Activated T-cell treated with anti-CD3 and anti-CD28 coated beads, Interleukin-2, amount 50 U/mL, for 72 hours (primary cell): ENCODE data around the gene AP5B1. TPM values are rescaled to one million over a fixed set of nuclear protein-coding genes. Genes with fewer than 3 reads are reported as not detected.

Experiments used
- ATAC-seq, 2 donors: fragments of 150-1000 bp; cut with Tn5 transposase; replicated peaks in 1 of 2; 2 replicates each; pipeline ENCODE4 v1.10.0; 2021; ENCODE audit warnings: moderate library complexity in 2 of 2, mild to moderate bottlenecking in 1 of 2
- DNase-seq, 2 donors: peaks; one replicate each; pipeline ENCODE4 v3.0.0; 2021 to 2022; ENCODE audit warnings: mixed read lengths in 1 of 2
- H3K27ac Mint-ChIP-seq: one replicate; pipeline ENCODE4 v1.8.0; 2022; ENCODE audit warnings: mild to moderate bottlenecking, moderate library complexity, mixed read lengths
- H3K27me3 Mint-ChIP-seq: one replicate; pipeline ENCODE4 v1.8.0; 2022; ENCODE audit warnings: low read depth, mixed read lengths
- H3K36me3 Mint-ChIP-seq, 2 donors: one replicate each; pipeline ENCODE4 v1.8.0; 2022; ENCODE audit warnings: mixed read lengths in 2 of 2, mild to moderate bottlenecking in 1 of 2; ENCODE audit not compliant: insufficient read depth in 2 of 2
- H3K4me1 Mint-ChIP-seq: one replicate; pipeline ENCODE4 v1.8.0; 2022; ENCODE audit warnings: low read depth, mixed read lengths
- H3K4me3 Mint-ChIP-seq, 2 donors: one replicate each; pipeline ENCODE4 v1.8.0; 2022; ENCODE audit warnings: mild to moderate bottlenecking in 2 of 2, mixed read lengths in 2 of 2, moderate library complexity in 2 of 2
- H3K9me3 Mint-ChIP-seq, 2 donors: one replicate each; pipeline ENCODE4 v1.8.0; 2022; ENCODE audit warnings: mixed read lengths in 2 of 2
- total RNA-seq, 2 donors: library from RNA; stranded (reverse); gene quantifications; one replicate each; pipeline ENCODE4 v1.2.3, GENCODE V29; 2022

AP5B1 gene
- total RNA-seq, 2 donors from 2014 or later, result 20.0 to 22.4 TPM

- DNase-seq (no peak), ATAC-seq (no peak)
- Mint-ChIP-seq H3K27ac (no peak overlapping the region), H3K36me3 (no peaks in the 10 kb centered on the region), H3K4me3 (no peak overlapping the region), H3K27me3 (peaks cover 18% of the 10 kb centered on the region), H3K4me1 (peaks cover 5% of the 10 kb centered on the region), H3K9me3 (no peaks in the 10 kb centered on the region)
These were observed 14.1 kb upstream of the AP5B1 start for GRCh38 chr11:65794570-65795510.

- peaks cover 23% of the 10 kb centered on the region for H3K27me3 Mint-ChIP-seq
- H3K4me1 Mint-ChIP-seq, result peaks cover 5% of the 10 kb centered on the region
- H3K9me3 Mint-ChIP-seq, result no peaks in the 10 kb centered on the region
- no peak overlapping the region for H3K4me3 Mint-ChIP-seq
- H3K27ac Mint-ChIP-seq, result no peak overlapping the region
- ATAC-seq (no peak), DNase-seq (no peak)
- no peaks in the 10 kb centered on the region for H3K36me3 Mint-ChIP-seq
These were observed 13.0 kb upstream of the AP5B1 start for GRCh38 chr11:65793625-65794400.

DNA sequence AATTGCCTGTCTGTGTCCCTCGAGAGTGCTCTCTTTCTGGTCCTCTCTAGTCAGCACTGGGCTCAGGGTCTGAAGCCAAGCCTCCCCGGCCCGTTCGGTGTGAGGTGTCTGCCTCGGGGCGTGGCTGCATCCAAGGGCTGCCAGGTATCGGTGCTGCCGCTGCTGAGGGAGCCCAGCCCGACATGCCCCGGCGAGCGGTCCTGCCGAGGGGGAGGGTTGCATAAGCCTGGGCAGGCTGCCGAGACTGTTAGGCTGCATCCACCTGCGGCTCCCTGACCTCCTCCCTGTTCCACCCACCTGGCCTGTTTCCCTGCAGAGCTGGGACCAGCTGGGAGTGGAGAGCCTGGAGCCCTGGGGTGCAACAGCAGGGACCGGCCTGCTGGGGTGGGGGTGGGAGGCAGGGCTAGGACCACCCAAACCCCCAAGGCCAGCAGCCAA lies 12.4 kb upstream of the AP5B1 start:
- peaks cover 26% of the 10 kb centered on the region for H3K27me3 Mint-ChIP-seq
- ATAC-seq (no peak), DNase-seq (no peak)
- peaks cover 5% of the 10 kb centered on the region for H3K4me1 Mint-ChIP-seq
- no peaks in the 10 kb centered on the region for H3K36me3 Mint-ChIP-seq
- H3K27ac Mint-ChIP-seq, result no peak overlapping the region
- no peaks in the 10 kb centered on the region for H3K9me3 Mint-ChIP-seq
- H3K4me3 Mint-ChIP-seq, result no peak overlapping the region

- Mint-ChIP-seq H3K27ac (no peak overlapping the region), H3K4me1 (peaks cover 5% of the 10 kb centered on the region), H3K36me3 (no peaks in the 10 kb centered on the region), H3K9me3 (no peaks in the 10 kb centered on the region), H3K27me3 (peaks cover 31% of the 10 kb centered on the region), H3K4me3 (no peak overlapping the region)
- no peak for DNase-seq
- ATAC-seq, result no peak
These were observed 11.7 kb upstream of the AP5B1 start for GRCh38 chr11:65792456-65792855.

GRCh38 chr11:65791719-65792213 lies 11.0 kb upstream of the AP5B1 start:
- peak; percentile 71 to 75 for DNase-seq
- no peak overlapping the region for H3K4me3 Mint-ChIP-seq
- H3K36me3 Mint-ChIP-seq, result no peaks in the 10 kb centered on the region
- peak; percentile 92 to 97 for ATAC-seq
- H3K27ac Mint-ChIP-seq, result no peak overlapping the region
- peaks cover 31% of the 10 kb centered on the region for H3K27me3 Mint-ChIP-seq
- H3K4me1 Mint-ChIP-seq, result peaks cover 5% of the 10 kb centered on the region
- H3K9me3 Mint-ChIP-seq, result no peaks in the 10 kb centered on the region

- peaks cover 32% of the 10 kb centered on the region for H3K27me3 Mint-ChIP-seq
- H3K9me3 Mint-ChIP-seq, result no peaks in the 10 kb centered on the region
- H3K36me3 Mint-ChIP-seq, result no peaks in the 10 kb centered on the region
- H3K4me3 Mint-ChIP-seq, result no peak overlapping the region
- H3K4me1 Mint-ChIP-seq, result peaks cover 5% of the 10 kb centered on the region
- no peak overlapping the region for H3K27ac Mint-ChIP-seq
- ATAC-seq (peak in 1 of 2 donors; percentile 2), DNase-seq (no peak)
These were observed 10.3 kb upstream of the AP5B1 start for GRCh38 chr11:65790902-65791650.

DNA sequence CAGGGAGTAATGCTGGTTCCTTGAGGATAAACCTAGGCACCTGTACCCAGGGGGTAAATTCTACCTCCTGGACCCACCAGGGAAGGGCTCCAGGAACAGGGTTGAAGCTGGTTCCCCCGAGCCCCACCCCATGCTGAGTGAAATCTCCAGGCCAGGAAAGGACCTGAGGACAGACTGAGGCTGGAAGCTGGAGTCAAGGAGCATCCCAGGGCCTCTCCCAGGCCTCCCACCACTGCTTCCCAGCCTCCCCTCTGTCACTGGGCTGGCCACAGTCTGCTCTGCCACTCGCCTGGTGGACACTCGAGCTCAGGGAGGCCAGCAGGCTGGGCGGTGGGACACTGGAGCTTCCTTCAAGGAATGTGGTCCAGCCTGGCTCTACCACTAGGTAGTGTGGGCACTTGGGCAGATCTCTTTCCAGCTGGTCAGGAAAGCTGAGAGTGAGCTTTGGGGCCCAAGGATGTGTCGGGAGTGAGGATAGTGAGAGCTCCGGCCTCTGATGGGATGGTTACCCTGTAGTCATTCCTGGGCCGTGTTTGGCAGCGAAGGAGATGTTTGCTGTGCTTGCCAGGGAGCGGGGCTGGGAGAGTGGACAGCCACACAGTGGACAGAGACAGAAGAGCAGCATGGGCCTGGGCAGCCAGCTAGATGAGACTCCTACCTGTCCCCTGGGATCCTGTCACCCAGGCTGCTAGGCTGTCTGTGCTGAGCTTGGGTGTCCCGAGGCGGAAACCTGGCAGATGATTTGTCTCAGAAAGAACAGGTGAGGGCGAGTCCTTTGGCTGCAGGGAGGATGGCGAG lies 9.5 kb upstream of the AP5B1 start:
- H3K36me3 Mint-ChIP-seq, result peaks cover 0 to 2% of the 10 kb centered on the region in 2 donors
- no peaks in the 10 kb centered on the region for H3K9me3 Mint-ChIP-seq
- no peak overlapping the region for H3K27ac Mint-ChIP-seq
- ATAC-seq (no peak), DNase-seq (no peak)
- H3K4me3 Mint-ChIP-seq, result no peak overlapping the region
- peaks cover 12% of the 10 kb centered on the region for H3K4me1 Mint-ChIP-seq
- H3K27me3 Mint-ChIP-seq, result peaks cover 39% of the 10 kb centered on the region

DNA sequence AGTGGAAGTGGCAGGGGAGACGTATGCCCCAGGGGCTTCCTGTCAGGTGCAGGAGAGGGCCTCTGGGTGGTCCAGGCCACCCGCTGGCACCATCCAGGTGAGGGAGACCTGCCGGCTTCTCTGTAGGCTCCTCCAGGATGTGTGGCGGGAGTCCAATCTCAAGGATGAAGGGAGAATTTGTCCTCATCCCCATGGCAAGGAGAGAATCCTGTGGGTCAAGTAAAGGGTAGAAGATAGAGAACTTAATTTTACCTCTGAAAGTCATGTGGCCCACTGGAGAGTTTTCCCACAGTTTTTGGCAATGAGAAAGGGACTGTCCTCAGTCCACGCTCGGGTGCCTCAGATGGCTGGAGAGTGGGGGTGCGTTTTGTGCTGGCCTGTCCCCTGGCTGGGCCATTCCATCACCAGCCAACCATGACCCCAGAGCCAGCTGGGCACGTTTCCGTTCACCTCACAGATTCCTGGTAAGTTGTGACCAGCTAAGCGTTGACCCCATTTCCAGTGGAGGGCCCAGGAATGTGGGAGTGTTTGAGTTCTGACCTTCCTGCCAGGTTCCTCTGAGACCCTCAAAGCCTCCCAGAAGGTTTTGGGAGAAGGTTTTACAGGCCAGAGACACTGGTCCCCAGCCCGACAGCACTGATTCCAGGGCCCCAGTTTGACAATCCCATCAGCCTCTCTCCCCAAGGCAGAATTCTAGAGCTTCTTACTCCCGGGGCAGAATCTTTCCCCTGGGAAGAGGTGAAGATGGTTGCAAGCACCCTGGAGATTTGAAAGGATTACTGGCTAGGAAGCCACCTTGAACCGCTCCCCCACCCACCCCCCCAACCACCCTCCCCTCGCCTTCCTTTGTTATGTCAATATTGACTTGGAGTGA lies 8.7 kb upstream of the AP5B1 start:
- Mint-ChIP-seq H3K4me1 (peaks cover 16% of the 10 kb centered on the region), H3K9me3 (no peaks in the 10 kb centered on the region), H3K27ac (no peak overlapping the region), H3K4me3 (no peak overlapping the region), H3K27me3 (peaks cover 48% of the 10 kb centered on the region), H3K36me3 (peaks cover 0 to 2% of the 10 kb centered on the region in 2 donors)
- no peak for DNase-seq
- ATAC-seq, result no peak

- Mint-ChIP-seq H3K27ac (no peak overlapping the region), H3K4me3 (peak overlapping the region in 1 of 2 donors; percentile 32), H3K4me1 (peaks cover 16% of the 10 kb centered on the region), H3K27me3 (peaks cover 54% of the 10 kb centered on the region), H3K9me3 (no peaks in the 10 kb centered on the region), H3K36me3 (peaks cover 0 to 2% of the 10 kb centered on the region in 2 donors)
- no peak for ATAC-seq
- DNase-seq, result no peak
These were observed 8.0 kb upstream of the AP5B1 start for GRCh38 chr11:65788821-65789220.

- Mint-ChIP-seq H3K4me3 (peak overlapping the region; percentile 69 to 80), H3K36me3 (peaks cover 0 to 2% of the 10 kb centered on the region in 2 donors), H3K27ac (no peak overlapping the region), H3K4me1 (peaks cover 19% of the 10 kb centered on the region), H3K9me3 (no peaks in the 10 kb centered on the region), H3K27me3 (peaks cover 63% of the 10 kb centered on the region)
- DNase-seq (no peak), ATAC-seq (no peak)
These were observed 7.2 kb upstream of the AP5B1 start for GRCh38 chr11:65787649-65788622.
